Dedifferentiated amniotic fluid mesenchymal stem cell (primary cell): Measurements from ENCODE around the gene YLPM1.

Source experiments
- DNase-seq: peaks from one replicate; pipeline ENCODE4 v3.0.0-alpha.2; 2016; ENCODE audit errors: extremely low spot score

Gene YLPM1

DNA sequence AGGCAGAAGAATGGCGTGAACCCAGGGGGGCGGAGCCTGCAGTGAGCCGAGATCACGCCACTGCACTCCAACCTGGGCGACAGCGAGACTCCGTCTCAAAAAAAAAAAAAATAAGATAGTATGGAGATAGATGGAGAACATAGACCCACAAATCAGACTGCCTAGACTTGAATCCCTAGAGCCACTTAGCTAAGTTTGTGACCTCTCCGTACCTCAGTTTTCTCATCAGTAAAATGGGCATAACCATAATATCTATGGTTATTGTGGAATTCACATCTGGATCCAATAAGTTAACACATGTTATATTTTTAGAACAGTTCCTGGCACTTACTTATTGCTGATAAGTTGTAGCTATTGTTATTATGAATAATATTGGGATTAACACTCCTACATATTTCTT, 105.6 kb downstream of the YLPM1 start:
- no peak for DNase-seq

DNA sequence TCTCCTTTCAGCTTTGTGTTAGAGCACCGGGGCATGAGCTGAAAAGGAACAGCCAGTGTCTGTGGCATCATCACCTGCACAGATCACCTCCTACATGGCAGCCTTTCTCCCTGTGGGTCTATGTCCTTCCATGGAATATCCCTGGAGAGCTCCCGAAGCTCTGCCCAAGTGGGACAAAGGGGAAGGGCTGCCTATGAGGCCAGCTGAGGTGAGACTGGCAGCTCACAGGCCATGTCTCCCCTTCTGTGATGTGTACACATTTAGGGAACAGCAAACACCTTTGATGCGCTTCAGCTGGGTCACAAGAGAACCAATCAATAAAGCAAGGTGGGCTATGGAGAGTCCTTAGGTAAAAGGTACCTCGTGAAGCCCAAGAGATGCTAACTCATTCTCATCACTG, 108.7 kb downstream of the YLPM1 start:
- no peak for DNase-seq

DNA sequence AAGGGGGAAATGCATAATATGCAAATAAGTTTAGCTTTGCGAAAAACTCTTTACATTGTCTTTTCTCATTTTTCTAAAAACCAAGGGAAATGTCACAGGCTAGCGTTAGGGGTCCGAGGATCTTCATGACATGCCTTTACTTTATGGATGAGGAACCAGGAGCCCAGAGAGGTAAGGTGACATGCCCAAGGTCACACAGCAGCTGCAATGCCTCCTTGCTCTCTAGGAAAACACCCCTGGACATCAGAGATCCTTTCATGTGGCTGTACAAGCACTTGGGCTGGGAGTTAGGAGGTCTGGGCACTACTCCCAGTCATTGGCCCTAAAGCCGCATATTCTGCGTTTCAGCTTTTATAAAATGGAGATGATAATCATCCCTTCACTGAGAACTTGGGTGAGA, 112.1 kb downstream of the YLPM1 start:
- DNase-seq = no peak

DNA sequence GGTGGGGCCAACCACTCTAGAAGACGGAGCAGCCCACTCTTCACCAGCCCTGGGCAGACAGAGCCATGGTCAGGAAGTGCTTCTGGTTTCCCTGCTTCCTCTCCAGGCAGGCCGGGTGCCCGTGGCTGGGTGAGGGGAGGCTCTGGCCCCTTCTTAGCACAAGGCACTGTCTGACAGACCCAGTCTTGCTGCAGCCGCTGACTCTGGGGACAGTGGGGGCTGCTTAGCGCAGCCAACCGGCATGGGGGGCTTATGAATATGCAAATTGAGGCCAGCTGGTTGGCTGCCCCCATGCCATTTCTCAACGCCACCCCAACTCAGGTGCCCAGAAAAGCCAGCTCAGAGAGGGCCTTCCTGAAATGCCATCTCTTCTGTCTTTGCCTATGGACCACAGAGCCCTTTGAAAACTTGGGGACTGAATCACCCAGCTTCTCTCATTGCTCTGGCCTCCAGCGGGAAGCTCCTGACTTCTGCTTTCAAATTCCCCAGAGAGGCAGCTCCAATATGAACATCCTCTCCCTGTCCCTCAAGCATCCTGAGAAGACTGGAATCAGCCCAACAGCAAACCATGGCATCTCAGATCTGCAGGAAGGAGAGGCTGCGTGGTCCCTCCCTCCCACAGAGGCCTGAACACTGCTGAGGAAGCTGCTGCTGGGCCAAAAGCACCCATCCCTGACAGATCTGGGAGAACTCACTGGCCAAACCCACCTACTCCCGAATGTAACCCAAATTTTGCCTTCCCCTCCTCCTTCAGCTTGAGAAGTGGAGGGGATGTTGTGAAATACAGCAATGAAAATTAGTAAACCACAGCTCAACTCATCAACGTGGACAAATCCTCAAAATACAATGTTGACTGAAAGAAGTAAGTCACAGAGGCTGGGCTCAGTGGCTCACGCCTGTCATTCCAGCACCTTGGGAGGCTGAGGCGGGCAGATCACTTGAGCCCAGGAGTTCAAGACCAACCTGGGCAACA, 113.1 kb downstream of the YLPM1 start, which contains the start of gene PROX2:
Gene PROX2 (minus strand): TSS at position 205 of the 973 bp plus-strand sequence. CDS start 12,311 bp downstream, outside the sequence.
- no peak for DNase-seq

DNA sequence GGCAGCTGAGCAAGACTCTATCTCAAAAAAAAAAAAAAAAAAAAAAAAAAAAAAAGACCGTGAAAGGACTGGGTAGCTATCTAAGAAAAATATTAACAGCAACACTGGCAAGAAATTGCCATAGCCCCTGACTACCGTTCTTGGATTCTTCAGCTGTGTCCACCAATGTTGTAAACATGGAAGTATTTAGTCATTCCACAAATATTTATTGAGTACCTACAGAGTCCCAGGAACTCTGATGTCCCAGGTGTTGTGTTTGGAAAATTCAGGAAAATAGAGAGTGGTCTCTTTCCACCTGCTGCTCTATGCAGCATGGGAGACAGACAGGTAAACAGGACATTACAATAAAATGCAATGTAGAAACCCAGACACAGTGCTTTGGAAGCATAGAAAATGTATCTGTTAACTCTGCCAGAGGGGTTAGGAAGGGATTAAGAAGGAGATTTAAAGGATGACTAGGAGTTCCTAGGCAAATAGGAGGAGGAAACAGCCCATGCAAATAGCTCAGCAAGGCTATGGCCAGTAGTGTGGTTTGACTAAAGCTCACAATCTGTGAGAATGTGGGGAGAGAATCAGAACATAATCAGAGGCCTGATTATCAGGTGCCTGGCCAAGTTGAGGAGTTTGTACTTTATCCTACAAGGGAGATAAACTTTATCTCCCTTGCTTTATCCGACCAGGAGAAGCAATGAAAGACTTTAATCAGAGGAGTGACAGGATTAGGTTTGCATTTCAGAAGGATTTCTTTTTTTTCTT, 116.5 kb downstream of the YLPM1 start:
- no peak for DNase-seq

DNA sequence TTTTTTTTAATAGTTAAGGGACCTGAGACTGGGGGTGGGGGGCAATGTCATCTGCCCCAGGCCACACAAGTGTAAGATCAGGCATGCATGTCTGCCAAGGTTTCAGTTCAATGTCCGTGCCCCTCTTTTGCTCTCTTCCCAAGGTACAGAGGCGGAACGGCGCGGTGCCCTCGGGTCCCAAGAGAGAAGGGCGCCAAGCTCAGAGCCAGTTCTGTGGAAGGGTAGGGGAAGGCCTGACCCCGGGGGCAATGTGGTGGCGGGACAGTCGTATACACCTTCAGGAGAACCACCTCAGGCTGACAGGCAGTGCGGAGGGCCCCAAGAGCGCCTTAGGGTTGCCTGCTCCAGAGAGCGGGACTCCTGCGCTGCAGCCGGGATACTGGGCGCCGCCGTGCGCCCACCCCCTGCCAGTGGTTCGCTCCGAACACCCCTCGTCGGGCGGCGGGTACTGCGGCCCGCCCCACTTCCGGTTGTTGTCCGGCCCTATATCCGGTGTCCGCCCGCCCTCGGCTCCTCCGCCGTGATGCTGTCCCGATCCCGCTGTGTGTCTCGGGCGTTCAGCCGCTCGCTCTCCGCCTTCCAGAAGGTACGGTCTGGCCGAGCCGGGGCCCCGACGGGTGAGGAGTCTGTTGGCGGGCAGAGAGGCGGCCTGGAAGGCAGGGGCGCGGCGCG, 118.5 kb downstream of the YLPM1 start, which contains the start of gene DLST:
Gene DLST (plus strand): TSS at position 486 of the 672 bp plus-strand sequence. CDS start 38 bp downstream, at position 524.
- DNase-seq = peak; percentile 75

DNA sequence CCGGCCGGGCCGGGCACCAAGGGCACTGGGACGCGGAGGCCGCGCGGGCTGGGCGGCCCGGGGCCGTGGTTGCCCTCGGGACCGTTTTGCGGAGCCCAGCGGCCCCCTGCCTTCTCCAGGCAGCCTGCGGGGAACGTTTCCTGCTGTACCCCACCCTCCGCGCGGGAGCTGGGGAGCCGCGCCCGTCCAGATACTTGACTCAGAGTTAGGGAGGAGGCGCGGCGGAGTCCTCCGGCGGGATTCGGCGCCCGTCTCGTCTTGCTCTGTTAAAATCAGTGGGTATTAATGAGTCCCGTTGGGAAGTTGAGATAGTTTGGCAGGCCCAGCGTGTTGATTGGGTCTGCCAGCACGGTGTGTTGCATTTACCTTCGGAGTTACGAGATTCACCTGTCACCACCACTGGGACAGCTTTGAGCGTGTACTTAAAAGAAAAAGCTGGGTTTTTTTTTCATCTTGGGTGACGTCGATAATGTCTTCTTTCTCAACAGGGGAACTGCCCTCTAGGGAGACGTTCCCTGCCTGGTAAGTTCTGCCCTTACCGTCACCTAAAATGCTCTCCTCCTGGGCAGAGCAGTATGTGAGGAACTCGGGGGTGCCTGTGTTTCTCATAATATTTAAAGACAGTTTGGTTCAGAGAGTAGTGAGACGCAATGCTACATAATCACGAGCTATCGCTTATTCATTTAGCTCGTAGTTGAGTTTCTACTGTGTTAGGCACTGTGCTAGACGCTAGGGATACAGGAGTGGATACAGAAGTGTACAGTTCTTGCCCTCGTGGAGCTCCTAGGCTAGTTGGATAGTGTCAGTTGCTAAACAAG, 119.2 kb downstream of the YLPM1 start:
- DNase-seq = peak; percentile 17
